DND-41 (cell line): ENCODE data around the gene MSL3.

ENCODE experiments used
- ATAC-seq: fragments of 200-7000 bp; cut with Tn5 transposase; 3 replicates; pipeline ENCODE4 v1.9.1; 2021; ENCODE audit warnings: low read depth; ENCODE audit not compliant: insufficient read depth
- DNase-seq: peaks from one replicate; pipeline ENCODE4 v3.0.0-alpha.2; 2020
- H2AFZ ChIP-seq: 2 replicates; pipeline ENCODE4 v1.6.0; 2012; ENCODE audit warnings: low read depth, low read length
- H3K27ac ChIP-seq: 2 replicates; pipeline ENCODE4 v1.5.1; 2012; ENCODE audit warnings: low read length, inconsistent platforms
- H3K27me3 ChIP-seq: fragments of 200-600 bp; sonication (generic); 2 replicates; pipeline ENCODE4 v1.6.0; 2012; ENCODE audit warnings: low read length, mild to moderate bottlenecking, inconsistent platforms; ENCODE audit not compliant: insufficient read depth, poor library complexity
- H3K36me3 ChIP-seq: 2 replicates; pipeline ENCODE4 v1.5.1; 2012; ENCODE audit warnings: low read length, inconsistent platforms; ENCODE audit not compliant: insufficient read depth
- H3K4me1 ChIP-seq: 2 replicates; pipeline ENCODE4 v1.5.1; 2012; ENCODE audit warnings: mild to moderate bottlenecking, low read length; ENCODE audit not compliant: insufficient read depth
- H3K4me2 ChIP-seq: 2 replicates; pipeline ENCODE4 v1.6.0; 2012; ENCODE audit warnings: mild to moderate bottlenecking, moderate library complexity, low read length, inconsistent platforms; ENCODE audit not compliant: insufficient read depth
- H3K4me3 ChIP-seq, 2 experiments: fragments of 200-600 bp in 1 of 2; shearing (Covaris generic) in 1 of 2; 2 replicates each; pipeline ENCODE4 v1.5.1; 2012 to 2016; ENCODE audit warnings: inconsistent platforms in 2 of 2, low read length in 2 of 2, mild to moderate bottlenecking in 2 of 2, low read depth in 1 of 2, moderate library complexity in 1 of 2
- H3K79me2 ChIP-seq: 2 replicates; pipeline ENCODE4 v1.6.0; 2012; ENCODE audit warnings: low read length, inconsistent platforms; ENCODE audit not compliant: insufficient read depth
- H3K9ac ChIP-seq: 2 replicates; pipeline ENCODE4 v1.6.0; 2012; ENCODE audit warnings: low read depth, mild to moderate bottlenecking, inconsistent platforms, low read length, moderate library complexity
- H3K9me3 ChIP-seq: 2 replicates; pipeline ENCODE4 v1.5.1; 2012; ENCODE audit warnings: low read length, moderate library complexity, mild to moderate bottlenecking, inconsistent platforms; ENCODE audit not compliant: insufficient read depth, severe bottlenecking
- H4K20me1 ChIP-seq: 2 replicates; pipeline ENCODE4 v1.6.0; 2012; ENCODE audit warnings: low read length; ENCODE audit not compliant: insufficient read depth
- CTCF ChIP-seq: IDR thresholded peaks from 2 replicates; pipeline ENCODE4 v1.5.1; 2012; ENCODE audit warnings: borderline replicate concordance, low read length, moderate library complexity, mild to moderate bottlenecking; ENCODE audit not compliant: poor library complexity, severe bottlenecking; ENCODE audit errors: extremely low read depth
- EZH2 ChIP-seq: IDR thresholded peaks from 3 replicates; pipeline ENCODE4 v1.6.1; 2012; ENCODE audit warnings: borderline replicate concordance, low read depth, mild to moderate bottlenecking, moderate library complexity, low read length, inconsistent platforms; ENCODE audit not compliant: severe bottlenecking

MSL3 gene

GRCh38 chrX:11791537-11791936 is 33.5 kb downstream of the MSL3 start:
- ATAC-seq (no peak), DNase-seq (no peak)
- Histone ChIP-seq H3K4me2 (no peak overlapping the region), H3K4me1 (peaks cover 29% of the 10 kb centered on the region), H4K20me1 (no peaks in the 10 kb centered on the region), H3K27ac (no peak overlapping the region), H3K27me3 (no peaks in the 10 kb centered on the region), H3K9me3 (no peaks in the 10 kb centered on the region), H3K79me2 (no peaks in the 10 kb centered on the region), H2AFZ (no peak overlapping the region), H3K36me3 (no peaks in the 10 kb centered on the region), H3K9ac (no peak overlapping the region), H3K4me3 (no peak overlapping the region)
- no peak for TF ChIP-seq CTCF
- TF ChIP-seq EZH2 = no peak

GRCh38 chrX:11792461-11793421 is 34.7 kb downstream of the MSL3 start:
- Histone ChIP-seq H3K27me3 (no peaks in the 10 kb centered on the region), H3K4me1 (peaks cover 29% of the 10 kb centered on the region), H3K79me2 (no peaks in the 10 kb centered on the region), H3K27ac (peak overlapping the region; percentile 57), H3K9ac (no peak overlapping the region), H3K36me3 (no peaks in the 10 kb centered on the region), H3K4me2 (peak overlapping the region; percentile 20; the same call in 1 of the 2 replicates), H4K20me1 (no peaks in the 10 kb centered on the region), H2AFZ (no peak overlapping the region), H3K9me3 (no peaks in the 10 kb centered on the region), H3K4me3 (no peak overlapping the region)
- TF ChIP-seq EZH2 (no peak), CTCF (no peak)
- ATAC-seq (peak; percentile 88), DNase-seq (peak; percentile 63)

GRCh38 chrX:11793734-11794133 is 35.7 kb downstream of the MSL3 start:
- ATAC-seq (no peak), DNase-seq (no peak)
- H3K27me3 ChIP-seq = no peaks in the 10 kb centered on the region
- H3K9me3 ChIP-seq = no peaks in the 10 kb centered on the region
- no peak overlapping the region for H3K9ac ChIP-seq
- H3K4me3 ChIP-seq = no peak overlapping the region
- no peaks in the 10 kb centered on the region for H3K79me2 ChIP-seq
- H3K4me1 ChIP-seq = peaks cover 29% of the 10 kb centered on the region
- no peak for TF ChIP-seq EZH2
- TF ChIP-seq CTCF = no peak
- H3K36me3 ChIP-seq = no peaks in the 10 kb centered on the region
- H3K4me2 ChIP-seq = no peak overlapping the region
- H2AFZ ChIP-seq = no peak overlapping the region
- H3K27ac ChIP-seq = no peak overlapping the region
- H4K20me1 ChIP-seq = no peaks in the 10 kb centered on the region
